NCI-H446 treated with DMSO at 0.1 percent for 48 hours (cell line): ENCODE measurements around the gene CELA2A.
A peak's percentile ranks its signal among the peaks of the same experiment; 100 is the strongest.

Experiments used
- DNase-seq: peaks from one replicate; lab custom pipeline; 2025; lab: John Stamatoyannopoulos, UW

The CELA2A gene

DNA sequence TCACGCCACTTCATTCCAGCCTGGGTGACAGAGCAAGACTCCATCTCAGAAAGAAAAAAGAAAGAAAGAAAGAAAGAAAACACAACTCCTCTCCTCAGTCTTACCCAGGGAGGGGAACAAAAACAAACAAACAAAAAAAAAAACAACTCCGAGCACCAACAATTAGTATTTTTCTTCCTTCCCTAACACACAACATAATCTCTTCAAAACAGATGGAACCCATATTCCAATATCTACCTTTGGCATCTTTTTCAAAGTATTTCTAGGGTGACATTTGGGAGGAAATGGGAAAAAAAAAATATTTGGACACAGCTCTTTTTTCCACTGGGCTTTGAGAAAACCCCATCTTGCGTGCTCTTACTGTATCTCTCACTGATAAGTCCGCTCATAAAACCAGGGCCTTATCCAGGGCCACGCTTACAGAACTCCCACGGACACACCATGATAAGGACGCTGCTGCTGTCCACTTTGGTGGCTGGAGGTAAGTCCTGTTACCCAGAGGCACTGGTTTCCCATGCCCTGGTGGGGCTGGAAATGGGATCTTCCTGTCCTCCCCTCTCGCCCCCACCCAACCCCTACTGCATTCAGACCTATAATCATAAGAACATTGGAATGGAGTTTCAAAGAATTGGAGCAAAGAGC is at the start of gene CELA2A:
Gene CELA2A, plus strand, starts transcription at position 420 of the 642 bp plus-strand sequence. Its CDS starts 22 bp downstream, at position 442.
- no peak for DNase-seq

DNA sequence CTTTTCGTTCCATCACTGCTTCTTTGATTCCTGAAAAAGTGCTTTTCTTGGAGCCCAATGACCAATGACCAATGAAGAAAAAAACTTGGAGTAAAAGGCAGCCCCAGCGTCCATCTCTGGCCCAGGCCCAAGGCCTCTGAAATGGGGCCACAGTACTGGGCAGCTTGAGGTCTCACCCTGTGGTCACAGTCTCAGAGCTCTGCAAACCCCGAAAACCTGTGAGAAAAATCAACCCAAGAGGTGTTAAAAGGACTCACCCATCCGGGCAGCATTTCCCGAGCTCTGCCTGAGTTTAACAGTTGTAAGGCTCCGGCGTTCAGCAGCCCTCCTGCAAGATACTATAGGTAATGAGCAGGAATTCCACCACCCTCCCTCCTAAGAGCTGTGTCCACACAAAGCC is 49.0 kb upstream of the CELA2A start:
- no peak for DNase-seq

DNA sequence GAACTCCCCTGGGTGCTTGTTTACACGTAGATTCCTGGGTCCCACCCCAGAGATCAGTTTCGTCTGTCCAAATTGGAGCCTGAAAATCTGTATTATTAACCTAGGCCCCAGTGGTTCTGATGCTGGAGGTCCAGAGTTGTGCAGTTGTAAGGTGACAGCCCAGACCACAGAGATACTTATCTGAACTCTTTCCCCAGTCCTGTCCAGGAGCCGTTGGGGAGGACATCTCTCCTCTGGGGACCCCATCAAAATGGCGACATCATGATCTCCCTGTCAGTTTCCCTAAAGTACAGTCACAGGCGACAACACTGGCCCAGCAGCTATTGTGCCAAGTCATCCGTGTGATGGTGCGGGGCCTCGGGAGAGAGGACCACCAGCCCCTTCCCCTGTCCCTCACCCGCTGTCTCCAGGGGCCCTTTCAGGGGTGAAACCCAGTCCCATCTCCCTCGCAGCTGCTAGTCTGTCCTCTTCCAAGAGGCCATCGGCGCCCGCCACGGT is 47.6 kb upstream of the CELA2A start:
- no peak for DNase-seq

DNA sequence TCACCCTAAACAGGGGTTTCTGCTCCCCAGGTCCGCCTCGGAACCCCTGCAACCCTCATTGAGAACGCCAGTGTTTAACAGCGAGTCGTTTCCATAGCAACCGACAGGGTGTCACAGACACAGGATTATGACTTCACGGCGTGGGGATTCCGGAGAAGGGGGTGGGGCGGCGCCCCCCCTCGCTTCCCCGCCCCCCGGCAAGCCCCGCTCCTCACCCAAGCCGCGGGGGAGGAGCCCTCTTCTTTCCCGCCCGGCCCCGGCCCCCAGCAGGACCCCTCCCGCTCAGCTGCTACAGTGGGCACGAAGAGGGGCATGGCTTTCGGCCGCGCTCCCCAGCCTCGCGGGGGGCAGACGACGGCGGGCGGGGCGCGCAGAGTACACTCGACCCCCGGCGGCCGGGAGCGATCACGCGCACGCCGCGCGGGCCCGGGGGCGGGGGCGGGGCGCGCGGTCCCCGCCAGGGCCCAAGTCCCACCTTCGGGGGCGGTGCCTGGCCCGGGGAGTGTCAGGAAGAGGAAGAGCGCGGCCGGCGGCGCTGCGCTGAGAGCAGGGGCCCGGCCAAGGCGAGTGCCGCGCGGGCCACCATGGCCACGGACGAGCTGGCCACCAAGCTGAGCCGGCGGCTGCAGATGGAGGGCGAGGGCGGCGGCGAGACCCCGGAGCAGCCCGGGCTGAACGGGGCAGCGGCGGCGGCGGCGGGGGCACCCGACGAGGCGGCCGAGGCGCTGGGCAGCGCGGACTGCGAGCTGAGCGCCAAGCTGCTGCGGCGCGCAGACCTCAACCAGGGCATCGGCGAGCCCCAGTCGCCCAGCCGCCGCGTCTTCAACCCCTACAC is 46.9 kb upstream of the CELA2A start, which contains the start of gene EFHD2:
Gene EFHD2, plus strand, starts transcription at position 501 of the 835 bp plus-strand sequence. Its CDS starts 84 bp downstream, at position 585.
- peak; percentile 47 for DNase-seq

DNA sequence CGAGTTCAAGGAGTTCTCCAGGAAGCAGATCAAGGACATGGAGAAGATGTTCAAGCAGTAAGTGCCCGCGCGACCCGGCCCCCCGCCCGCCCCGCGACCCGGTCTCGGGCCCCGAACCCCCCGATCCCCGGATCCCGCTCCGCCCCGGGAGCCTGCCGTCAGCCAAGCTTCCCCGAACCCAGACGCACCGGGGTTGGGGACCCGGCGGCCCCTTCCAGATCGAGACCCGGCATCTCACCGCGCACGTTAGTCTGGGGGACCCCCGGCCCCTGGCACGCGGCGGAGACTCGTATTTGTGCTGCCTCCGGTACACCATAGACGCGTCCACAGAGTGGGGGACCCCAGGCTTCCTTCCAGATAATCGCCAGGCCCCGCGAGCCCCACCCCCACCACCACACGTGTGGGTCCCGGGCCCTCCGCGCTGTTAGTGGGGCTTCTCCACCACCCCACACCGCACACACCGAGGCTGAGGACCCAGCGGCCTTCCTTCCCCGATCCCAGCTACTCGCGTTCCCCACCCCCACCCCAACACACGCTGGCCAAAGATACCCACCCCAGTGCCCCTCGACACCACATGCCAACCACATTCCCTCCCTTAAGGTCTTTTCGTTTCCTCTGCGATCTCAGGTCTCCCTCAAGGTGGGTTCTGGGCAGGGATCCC is 46.2 kb upstream of the CELA2A start:
- DNase-seq: no peak

DNA sequence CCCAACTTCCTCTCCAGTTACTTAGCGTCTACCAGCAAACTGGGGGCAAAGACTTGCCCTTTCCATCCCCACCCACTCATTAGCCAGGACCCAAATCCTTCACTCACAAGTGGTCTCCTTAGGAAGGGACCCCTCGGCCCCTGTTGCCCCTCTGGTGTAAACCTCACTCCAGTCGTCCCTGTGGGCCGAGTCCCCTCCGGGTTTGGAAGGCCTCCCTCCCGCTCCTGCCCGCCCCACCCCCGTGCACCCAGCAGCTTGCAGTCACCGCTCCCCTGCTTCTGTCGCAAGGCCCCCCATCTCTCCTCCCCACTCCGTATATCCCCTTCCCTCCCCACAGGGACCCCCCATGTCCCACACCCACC is 45.7 kb upstream of the CELA2A start:
- DNase-seq: no peak

DNA sequence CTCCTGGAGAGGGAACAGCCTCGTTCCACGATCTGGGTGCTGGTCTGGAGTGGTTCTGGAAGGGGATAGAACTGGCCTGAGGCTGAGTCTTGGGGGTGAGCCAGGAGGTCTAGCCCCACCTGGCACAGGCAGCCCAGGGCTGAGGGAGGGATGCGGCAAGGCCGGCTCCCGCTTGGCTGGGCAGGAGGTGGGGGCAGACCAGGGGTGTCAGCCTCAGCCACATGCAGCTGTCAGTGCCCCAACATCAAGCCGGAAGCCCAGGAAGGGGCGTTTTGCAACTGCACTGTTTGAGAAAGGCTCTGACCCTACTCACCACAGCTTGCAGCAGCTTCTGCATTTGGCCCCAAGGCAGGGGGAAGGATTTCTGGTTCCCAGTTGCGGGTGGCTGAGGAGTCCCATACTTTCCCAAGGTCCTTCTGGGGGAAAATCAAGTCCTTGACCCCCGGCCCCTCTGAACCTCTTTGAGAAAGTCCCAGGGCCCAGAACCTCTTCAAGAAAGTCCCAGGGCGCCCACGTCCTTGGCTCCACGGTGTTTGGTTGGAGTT is 44.9 kb upstream of the CELA2A start:
- no peak for DNase-seq

DNA sequence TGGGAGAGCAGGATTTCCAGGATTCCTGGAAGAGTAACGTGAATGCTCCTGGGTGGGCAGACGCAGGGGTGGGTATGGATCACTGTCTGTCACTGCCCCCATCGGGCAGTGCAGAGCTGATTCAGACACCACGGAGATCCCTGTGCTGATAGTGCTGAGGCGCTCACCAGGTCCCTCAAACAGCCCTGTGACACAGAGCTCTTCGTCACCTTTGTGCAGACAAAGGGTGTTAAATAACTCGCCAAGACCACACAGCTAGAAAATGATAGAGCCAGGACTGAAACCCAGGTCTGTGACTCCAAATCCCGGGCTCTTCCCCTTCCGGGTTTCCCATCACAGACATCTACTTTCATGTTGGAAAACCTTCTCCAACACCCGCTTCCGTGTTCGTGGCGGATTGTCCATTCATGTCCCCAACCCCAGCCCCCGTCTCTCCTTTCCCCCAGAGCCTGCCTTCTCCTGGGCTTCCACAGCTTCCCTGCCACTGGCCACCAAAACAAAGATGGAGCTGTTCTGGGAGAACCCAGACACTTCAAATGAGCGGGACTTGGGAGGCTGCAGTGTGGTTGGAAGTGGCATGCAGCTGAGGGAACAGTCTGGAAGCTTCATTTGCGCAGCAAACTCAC is 44.2 kb upstream of the CELA2A start:
- DNase-seq: no peak

DNA sequence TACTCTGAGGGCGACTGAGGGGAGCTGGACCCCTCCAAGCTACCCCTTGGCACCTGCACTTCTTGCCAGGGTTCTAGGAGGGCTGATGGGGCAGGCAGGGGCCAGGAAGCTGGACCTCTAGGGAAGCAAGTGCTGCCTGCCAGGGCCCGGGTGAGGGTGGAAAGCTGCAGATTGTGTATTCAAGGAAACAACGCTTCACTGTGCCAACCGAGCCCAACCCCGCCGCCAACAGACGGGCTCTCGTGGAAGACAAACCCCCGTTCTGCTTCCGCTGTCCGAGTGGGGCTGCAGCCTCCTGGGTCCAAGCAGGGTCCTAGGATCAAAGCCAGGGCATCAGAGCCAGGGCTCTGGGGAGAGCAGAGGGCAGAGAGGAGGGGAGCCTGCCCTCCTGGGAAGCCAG is 43.7 kb upstream of the CELA2A start:
- no peak for DNase-seq

DNA sequence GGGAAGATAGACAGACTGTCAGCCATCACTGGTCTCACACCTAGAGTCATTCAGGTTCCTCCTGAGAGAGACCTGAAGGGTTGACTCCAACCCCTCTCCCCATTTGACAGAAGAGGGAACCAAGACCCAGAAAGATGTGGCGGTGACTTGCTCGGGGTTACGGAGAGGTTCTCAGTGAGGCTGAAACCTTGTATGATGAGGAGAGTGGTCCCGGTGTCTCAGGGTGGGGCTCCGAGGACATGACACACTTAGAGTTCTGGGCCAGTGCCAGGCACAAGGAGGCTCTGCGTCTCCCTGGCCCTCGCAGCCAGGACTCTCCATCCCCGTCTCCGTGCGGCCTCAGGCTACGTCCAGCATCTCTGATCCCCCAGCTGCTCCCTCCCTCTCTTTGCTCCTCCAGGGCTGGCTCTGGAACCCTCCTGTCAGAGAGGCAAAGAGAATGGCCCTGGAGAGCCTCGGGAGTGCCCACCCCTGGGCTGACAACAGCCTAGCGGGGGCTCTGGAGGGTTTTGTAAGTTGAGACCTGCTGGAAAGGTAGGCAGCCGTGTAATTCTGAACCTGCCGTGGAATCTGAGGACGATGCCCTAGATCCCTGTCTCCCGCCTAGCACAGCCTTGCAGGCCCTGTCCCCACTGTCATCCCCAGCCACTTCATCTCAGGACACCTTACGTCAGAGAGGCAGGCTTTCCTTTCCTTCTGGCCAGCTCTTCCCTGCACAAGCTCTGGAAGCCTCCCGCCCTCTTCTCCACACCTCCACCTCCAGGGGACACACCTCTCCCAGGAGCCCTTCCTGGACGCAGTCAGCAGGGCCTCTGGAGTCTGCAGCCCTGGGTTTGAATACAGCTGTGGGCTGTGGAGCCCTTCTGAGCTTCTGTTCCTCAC is 42.7 kb upstream of the CELA2A start:
- no peak for DNase-seq

DNA sequence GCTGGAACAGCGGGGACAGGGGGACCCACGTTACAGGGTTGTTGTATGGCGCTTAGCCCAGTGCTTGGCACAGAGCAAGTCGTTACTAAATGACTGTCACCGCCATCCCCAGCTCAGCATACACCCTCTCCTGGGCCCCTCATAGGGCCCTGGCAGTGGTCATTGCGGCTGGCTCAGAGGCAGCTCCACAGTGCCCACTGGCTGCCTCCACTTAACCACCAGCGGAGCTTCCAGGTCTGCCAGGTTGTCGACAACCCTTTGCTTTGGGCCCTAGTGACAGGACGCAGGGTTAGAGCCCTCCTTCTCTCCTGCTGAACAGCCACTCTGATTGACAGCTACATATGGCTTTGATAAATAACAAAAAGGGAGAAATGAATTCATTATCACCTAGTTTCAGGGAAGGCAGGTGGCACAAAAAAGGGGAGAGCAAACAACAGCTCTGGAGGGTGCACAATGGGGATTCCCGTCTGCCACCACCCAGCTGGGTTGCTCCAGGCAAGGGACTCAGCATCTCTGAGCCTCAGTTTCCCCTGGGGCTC is 42.0 kb upstream of the CELA2A start:
- DNase-seq: no peak

DNA sequence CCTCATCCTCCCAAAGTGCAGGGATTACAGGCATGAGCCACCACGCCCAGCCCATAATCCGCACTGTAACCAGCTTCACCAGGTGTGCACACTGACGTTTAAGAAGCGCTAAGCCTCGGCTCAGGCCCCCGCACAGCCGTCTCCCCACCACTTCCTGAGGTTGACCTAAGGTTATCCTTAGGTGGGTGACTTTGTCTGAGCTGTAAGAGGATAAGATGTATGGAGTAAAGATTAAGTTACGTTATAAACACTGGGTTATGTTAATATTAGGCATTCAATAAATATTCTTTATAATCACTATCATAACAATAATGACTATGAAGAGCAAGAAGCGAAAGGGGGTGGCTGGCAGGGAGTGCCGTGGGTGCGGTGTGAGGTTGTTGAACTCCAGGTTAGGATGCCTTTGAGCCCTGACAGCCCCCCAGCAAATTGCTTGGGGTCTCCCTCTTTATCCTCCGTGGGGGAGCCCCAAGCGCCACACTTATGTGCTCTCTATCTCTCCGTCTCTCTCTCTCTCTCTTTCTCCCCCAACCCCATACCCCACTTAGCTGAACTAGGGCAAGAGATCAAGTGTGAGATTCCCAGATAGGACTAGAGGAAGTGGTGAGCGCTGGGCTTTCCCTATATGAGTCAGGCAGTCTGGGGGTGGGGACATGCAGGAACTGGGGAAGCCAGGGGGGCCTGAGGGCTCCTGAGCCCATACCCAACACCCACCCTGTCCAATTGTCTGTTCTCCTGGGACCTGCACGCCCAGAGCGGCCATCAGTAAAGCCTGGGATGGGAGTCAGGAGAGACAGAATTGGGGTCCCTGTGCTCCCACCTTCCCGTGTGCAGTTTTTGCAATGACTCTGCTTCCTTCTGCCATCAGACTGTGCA is 39.2 kb upstream of the CELA2A start:
- DNase-seq: no peak

DNA sequence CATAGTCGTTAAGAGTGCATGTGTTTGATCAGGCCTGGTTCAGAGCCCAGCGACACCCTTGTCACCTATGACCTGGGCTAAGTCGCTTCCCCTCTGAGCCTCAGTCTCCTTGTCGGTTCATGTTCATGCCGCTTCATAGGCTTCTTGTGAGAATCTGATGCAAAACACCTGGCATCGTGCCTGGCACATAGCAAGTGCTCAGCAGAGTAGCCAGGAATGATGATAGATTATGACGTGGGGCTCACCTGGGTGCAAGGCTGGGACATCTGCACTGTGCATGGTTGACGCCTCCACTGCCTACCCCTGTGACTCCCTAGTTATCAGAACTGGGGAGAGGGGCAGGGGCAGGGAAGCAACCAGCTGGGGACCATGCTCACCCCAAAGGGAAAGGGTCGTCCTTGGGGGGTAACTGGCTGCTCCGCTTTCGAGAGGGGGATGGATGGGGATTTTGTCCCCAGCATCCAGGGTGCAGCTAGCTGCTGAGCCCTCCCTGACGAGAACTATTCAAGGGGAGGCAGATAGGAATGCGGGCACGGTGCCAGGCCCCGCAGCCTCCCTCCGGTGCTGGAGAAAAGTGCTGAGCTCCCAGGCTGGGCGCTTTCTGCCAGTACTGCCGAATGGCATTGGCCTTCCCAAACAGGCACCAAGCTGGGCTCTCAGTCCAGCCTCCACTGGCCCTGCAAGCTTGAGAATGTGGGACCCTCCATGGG is 37.6 kb upstream of the CELA2A start:
- DNase-seq: no peak

DNA sequence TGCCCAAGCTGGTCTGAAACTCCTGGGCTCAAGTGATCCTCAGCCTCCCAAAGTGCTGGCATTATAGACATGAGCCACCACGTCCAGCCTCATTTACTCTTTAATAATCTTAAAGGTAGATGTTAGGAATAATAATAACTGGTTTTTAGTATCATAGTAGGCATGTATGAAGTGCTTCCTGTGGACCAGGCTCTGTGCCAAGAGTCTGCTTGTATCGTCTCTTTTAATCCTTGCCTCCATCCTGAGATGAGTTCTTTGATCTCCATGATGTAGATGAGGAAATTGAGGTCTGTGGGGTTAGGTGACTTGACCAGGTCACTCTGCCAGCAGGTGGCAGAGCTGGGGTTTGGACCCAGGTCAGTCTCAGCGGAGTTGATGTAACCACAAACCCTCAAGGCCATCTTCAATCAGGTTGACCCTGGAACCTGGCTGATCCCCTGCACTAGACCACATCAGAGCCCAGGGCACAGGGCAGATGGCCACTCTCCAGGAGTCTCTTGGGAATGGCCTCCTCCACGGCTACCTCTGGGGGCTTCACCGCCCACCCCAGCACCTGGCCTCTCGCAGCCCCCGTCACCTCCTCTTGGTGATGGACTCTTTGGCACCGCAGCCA is 35.6 kb upstream of the CELA2A start:
- DNase-seq: no peak

DNA sequence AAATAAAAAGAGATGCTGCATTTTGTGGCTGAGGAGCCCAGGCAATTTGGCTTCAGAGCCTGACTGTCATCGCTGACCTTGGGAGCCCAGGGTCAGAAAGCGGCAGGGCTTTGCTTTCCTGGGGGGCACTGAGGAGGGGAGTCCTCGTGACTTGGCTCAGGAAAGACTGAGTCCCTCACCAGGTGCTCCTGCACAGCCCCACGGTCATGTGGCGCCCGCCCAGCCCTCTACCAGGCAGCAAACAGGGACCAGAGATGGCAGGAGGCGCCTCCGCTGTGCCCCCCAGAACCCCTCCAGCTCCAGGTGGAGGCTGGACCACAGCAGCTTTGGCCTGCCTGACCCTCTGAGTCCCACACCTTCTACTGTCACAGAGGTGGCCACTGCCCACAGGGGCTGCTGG is 33.7 kb upstream of the CELA2A start:
- no peak for DNase-seq

DNA sequence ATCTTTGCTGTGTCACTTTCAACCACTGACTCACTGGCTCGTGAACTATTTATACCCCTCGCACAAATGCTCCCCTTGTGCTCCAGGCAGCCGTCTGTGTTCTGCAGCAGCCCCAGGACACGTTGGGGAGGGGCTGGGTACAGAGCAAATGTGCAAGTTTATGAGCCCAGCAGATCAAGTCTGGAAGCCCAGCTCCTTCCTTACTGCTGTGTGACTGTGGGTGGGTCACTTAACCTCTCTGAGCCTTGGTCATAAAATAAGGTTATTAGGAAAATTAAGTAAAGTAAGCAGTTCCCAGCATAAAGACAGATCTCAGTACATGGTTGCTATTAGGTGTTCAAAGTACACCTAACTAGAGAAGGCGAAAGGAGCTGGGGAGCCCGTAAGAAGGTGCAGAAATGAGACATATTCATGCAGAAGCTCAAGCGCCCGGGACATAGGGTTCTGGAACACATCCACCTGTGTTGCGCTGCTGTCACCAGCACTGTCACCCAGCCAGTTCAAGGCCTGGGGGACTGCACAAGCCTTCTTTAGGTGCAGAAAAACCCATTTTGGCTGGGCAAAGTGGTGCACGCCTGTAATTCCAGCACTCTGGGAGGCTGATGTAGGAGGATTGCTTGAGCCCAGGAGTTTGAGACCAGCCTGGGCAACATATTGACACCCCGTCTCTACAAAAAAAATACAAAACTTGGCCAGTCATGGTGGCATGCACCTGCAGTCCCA is 33.0 kb upstream of the CELA2A start:
- DNase-seq: no peak

DNA sequence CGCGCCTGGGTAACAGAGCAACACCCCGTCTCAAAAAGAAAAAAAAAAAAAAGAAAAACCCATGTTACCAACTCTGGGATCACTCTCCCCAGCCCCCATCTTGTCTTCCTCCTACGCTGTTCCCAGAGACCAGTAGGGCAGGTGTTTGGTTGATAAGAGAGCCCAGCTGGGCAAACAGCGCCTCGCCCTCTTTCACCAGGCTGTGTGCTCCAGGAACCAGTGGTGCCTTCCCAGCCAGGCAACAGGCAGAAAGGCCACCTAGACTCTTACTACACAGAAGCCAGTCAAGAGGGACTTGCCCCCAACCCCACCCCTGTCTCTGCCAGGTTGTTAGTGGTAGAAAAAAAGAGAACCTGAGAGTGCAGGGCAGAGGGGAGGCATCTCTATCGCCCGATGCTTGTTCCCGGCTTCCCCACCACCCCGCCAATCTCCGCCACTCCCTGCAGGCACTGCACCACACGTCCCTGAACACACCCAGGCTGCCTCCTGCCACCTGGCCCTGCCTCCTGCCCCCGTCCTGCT is 32.3 kb upstream of the CELA2A start:
- DNase-seq: no peak

DNA sequence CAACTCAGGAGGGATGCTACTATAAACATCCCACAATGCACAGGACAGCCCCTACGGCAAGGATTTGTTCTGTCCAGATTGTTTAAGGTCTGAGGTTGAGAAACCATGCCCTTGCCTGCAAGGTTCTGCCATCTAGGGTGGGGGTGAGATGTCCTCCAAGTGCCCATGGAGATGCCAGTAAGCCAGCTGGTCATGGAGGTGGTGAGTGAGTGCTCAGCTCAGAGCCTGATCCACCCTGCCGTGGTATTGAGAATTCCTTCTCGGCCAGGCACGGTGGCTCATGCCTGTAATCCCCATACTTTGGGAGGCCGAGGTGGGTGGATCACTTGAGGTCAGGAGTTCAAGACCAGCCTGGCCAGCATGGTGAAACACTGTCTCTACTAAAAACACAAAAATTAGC is 31.6 kb upstream of the CELA2A start:
- DNase-seq: no peak
